Neural cell (in vitro differentiated cells): ENCODE data around the gene RTTN. TPM values are rescaled to one million over a fixed set of nuclear protein-coding genes. Genes with fewer than 3 reads are reported as not detected.

Experiments used
- H2AFZ ChIP-seq: fragments of 200-600, 300-800 bp; sonication (generic), shearing (Covaris generic); 2 replicates; pipeline ENCODE4 v1.6.0; 2014; ENCODE audit warnings: low read depth, mild to moderate bottlenecking, antibody characterized with exemption, low read length, moderate library complexity
- H3F3A ChIP-seq: fragments of 200-600 bp; shearing (Covaris generic); 2 replicates; pipeline ENCODE4 v1.6.1; 2016; ENCODE audit warnings: mild to moderate bottlenecking, moderate library complexity, mixed read lengths, antibody characterized with exemption, low read length; ENCODE audit not compliant: insufficient read depth, poor library complexity, severe bottlenecking
- H3K27ac ChIP-seq: fragments of 200-600, 300-800 bp; sonication (generic), shearing (Covaris generic); 2 replicates; pipeline ENCODE4 v1.5.1; 2014; ENCODE audit warnings: mild to moderate bottlenecking, low read length, moderate library complexity
- H3K27me3 ChIP-seq: fragments of 300-800, 200-600 bp; sonication (generic), shearing (Covaris generic); 2 replicates; pipeline ENCODE4 v1.6.0; 2014; ENCODE audit warnings: mild to moderate bottlenecking, low read depth, low read length, moderate library complexity; ENCODE audit not compliant: insufficient read depth
- H3K36me3 ChIP-seq: fragments of 300-800, 200-600 bp; sonication (generic), shearing (Covaris generic); 2 replicates; pipeline ENCODE4 v1.5.1; 2014; ENCODE audit warnings: mild to moderate bottlenecking, antibody characterized with exemption, low read length, moderate library complexity; ENCODE audit not compliant: insufficient read depth
- H3K4me2 ChIP-seq: fragments of 300-800, 200-600 bp; sonication (generic), shearing (Covaris generic); 2 replicates; pipeline ENCODE4 v1.6.0; 2014; ENCODE audit warnings: mild to moderate bottlenecking, low read length
- H3K4me3 ChIP-seq: fragments of 300-800, 200-600 bp; sonication (generic), shearing (Covaris generic); 2 replicates; pipeline ENCODE4 v1.5.1; 2014; ENCODE audit warnings: mild to moderate bottlenecking, low read length, moderate library complexity
- H3K79me2 ChIP-seq: fragments of 200-600 bp; shearing (Covaris generic); replicated peaks from 2 replicates; pipeline ENCODE4 v1.6.0; 2014; ENCODE audit warnings: mild to moderate bottlenecking, low read length, moderate library complexity; ENCODE audit not compliant: insufficient read depth
- H3K9ac ChIP-seq: fragments of 300-800, 200-600 bp; sonication (generic), shearing (Covaris generic); 2 replicates; pipeline ENCODE4 v1.6.1; 2016; ENCODE audit warnings: mild to moderate bottlenecking, low read length, mixed read lengths
- H3K9me2 ChIP-seq: fragments of 200-600 bp; shearing (Covaris generic); 2 replicates; pipeline ENCODE4 v1.6.1; 2016; ENCODE audit warnings: mild to moderate bottlenecking, low read length, mixed read lengths; ENCODE audit not compliant: insufficient read depth
- H3K9me3 ChIP-seq: fragments of 200-600, 300-800 bp; sonication (generic), shearing (Covaris generic); 2 replicates; pipeline ENCODE4 v1.6.1; 2016; ENCODE audit warnings: mild to moderate bottlenecking, mixed run types, low read length, moderate library complexity, mixed read lengths
- H4K20me1 ChIP-seq: fragments of 200-600 bp; shearing (Covaris generic); 2 replicates; pipeline ENCODE4 v1.6.1; 2016; ENCODE audit warnings: mild to moderate bottlenecking, mixed run types; ENCODE audit not compliant: insufficient read depth
- EP300 ChIP-seq: fragments of 450-650 bp; conservative IDR thresholded peaks from 2 replicates; pipeline ENCODE4 v1.6.1; 2014; ENCODE audit warnings: antibody characterized with exemption, mild to moderate bottlenecking, moderate library complexity; ENCODE audit not compliant: poor library complexity, severe bottlenecking
- EZH2 ChIP-seq: fragments of 200-600, 300-800 bp; shearing (Covaris generic), sonication (generic); IDR thresholded peaks from 2 replicates; pipeline ENCODE4 v1.6.1; 2014; ENCODE audit warnings: antibody characterized with exemption, low read length, borderline replicate concordance, mild to moderate bottlenecking; ENCODE audit not compliant: insufficient read depth, poor library complexity, severe bottlenecking
- MXI1 ChIP-seq: fragments of 450-650 bp; conservative IDR thresholded peaks from 2 replicates; pipeline ENCODE4 v1.6.1; 2014; ENCODE audit warnings: antibody characterized with exemption, mild to moderate bottlenecking; ENCODE audit not compliant: poor library complexity, severe bottlenecking
- POLR2AphosphoS5 ChIP-seq: IDR thresholded peaks from 2 replicates; pipeline ENCODE4 v1.6.1; 2012
- RAD21 ChIP-seq: fragments of 450-650 bp; conservative IDR thresholded peaks from 2 replicates; pipeline ENCODE4 v1.6.1; 2014; ENCODE audit warnings: antibody characterized with exemption, mild to moderate bottlenecking, moderate library complexity
- SMC3 ChIP-seq: fragments of 450-650 bp; conservative IDR thresholded peaks from 2 replicates; pipeline ENCODE4 v1.6.1; 2014; ENCODE audit warnings: antibody characterized with exemption, mild to moderate bottlenecking, moderate library complexity; ENCODE audit not compliant: poor library complexity
- TAF1 ChIP-seq: IDR thresholded peaks from 2 replicates; pipeline ENCODE4 v1.6.1; 2012; ENCODE audit warnings: low read depth
- polyA plus RNA-seq: library from polyadenylated mRNA; depleted of rRNA; stranded (reverse); fragments of >200 nt; gene quantifications from 2 replicates; pipeline ENCODE4 v1.2.3, GENCODE V29; 2014
- TF ChIP-seq, protein P1 (sequence below): fragments of 450-650 bp; IDR thresholded peaks from 2 replicates; pipeline ENCODE4 v1.5.1; 2014; ENCODE audit warnings: antibody characterized with exemption, mild to moderate bottlenecking, moderate library complexity; ENCODE audit not compliant: poor library complexity, severe bottlenecking
- TF ChIP-seq, protein P2 (sequence below): IDR thresholded peaks from 2 replicates; pipeline ENCODE4 v1.6.1; 2012; ENCODE audit warnings: borderline replicate concordance

The RTTN gene
- polyA plus RNA-seq, 1 donor from 2014 or later: 24.2 TPM

GRCh38 chr18:70086085-70086484 is 119.4 kb downstream of the RTTN start:
- H3K9me3 ChIP-seq: no peaks in the 10 kb centered on the region
- H2AFZ ChIP-seq: no peak overlapping the region
- H4K20me1 ChIP-seq: no peaks in the 10 kb centered on the region
- H3K36me3 ChIP-seq: no peaks in the 10 kb centered on the region
- no peak overlapping the region for H3K9ac ChIP-seq
- H3K4me2 ChIP-seq: no peak overlapping the region
- no peak for TF ChIP-seq RAD21
- no peak for TF ChIP-seq MXI1
- no peak for TF ChIP-seq TAF1
- TF ChIP-seq EP300: no peak
- H3F3A ChIP-seq: no peaks in the 10 kb centered on the region
- H3K4me3 ChIP-seq: no peak overlapping the region
- no peaks in the 10 kb centered on the region for H3K9me2 ChIP-seq
- no peak overlapping the region for H3K27ac ChIP-seq
- H3K79me2 ChIP-seq: no peaks in the 10 kb centered on the region
- H3K27me3 ChIP-seq: no peaks in the 10 kb centered on the region

GRCh38 chr18:70085641-70086040 is 119.8 kb downstream of the RTTN start:
- no peaks in the 10 kb centered on the region for H4K20me1 ChIP-seq
- H3K27ac ChIP-seq: no peak overlapping the region
- H3K36me3 ChIP-seq: no peaks in the 10 kb centered on the region
- no peak overlapping the region for H3K4me3 ChIP-seq
- no peaks in the 10 kb centered on the region for H3K27me3 ChIP-seq
- H2AFZ ChIP-seq: no peak overlapping the region
- no peak overlapping the region for H3K4me2 ChIP-seq
- H3F3A ChIP-seq: no peaks in the 10 kb centered on the region
- no peak overlapping the region for H3K9ac ChIP-seq
- no peaks in the 10 kb centered on the region for H3K9me3 ChIP-seq
- no peaks in the 10 kb centered on the region for H3K9me2 ChIP-seq
- H3K79me2 ChIP-seq: no peaks in the 10 kb centered on the region
- TF ChIP-seq POLR2AphosphoS5: no peak
- TF ChIP-seq MXI1: no peak
- TF ChIP-seq EP300: no peak
- TF ChIP-seq RAD21: no peak
- TF ChIP-seq, protein P1, sequence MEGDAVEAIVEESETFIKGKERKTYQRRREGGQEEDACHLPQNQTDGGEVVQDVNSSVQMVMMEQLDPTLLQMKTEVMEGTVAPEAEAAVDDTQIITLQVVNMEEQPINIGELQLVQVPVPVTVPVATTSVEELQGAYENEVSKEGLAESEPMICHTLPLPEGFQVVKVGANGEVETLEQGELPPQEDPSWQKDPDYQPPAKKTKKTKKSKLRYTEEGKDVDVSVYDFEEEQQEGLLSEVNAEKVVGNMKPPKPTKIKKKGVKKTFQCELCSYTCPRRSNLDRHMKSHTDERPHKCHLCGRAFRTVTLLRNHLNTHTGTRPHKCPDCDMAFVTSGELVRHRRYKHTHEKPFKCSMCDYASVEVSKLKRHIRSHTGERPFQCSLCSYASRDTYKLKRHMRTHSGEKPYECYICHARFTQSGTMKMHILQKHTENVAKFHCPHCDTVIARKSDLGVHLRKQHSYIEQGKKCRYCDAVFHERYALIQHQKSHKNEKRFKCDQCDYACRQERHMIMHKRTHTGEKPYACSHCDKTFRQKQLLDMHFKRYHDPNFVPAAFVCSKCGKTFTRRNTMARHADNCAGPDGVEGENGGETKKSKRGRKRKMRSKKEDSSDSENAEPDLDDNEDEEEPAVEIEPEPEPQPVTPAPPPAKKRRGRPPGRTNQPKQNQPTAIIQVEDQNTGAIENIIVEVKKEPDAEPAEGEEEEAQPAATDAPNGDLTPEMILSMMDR: no peak
- TF ChIP-seq, protein P2, sequence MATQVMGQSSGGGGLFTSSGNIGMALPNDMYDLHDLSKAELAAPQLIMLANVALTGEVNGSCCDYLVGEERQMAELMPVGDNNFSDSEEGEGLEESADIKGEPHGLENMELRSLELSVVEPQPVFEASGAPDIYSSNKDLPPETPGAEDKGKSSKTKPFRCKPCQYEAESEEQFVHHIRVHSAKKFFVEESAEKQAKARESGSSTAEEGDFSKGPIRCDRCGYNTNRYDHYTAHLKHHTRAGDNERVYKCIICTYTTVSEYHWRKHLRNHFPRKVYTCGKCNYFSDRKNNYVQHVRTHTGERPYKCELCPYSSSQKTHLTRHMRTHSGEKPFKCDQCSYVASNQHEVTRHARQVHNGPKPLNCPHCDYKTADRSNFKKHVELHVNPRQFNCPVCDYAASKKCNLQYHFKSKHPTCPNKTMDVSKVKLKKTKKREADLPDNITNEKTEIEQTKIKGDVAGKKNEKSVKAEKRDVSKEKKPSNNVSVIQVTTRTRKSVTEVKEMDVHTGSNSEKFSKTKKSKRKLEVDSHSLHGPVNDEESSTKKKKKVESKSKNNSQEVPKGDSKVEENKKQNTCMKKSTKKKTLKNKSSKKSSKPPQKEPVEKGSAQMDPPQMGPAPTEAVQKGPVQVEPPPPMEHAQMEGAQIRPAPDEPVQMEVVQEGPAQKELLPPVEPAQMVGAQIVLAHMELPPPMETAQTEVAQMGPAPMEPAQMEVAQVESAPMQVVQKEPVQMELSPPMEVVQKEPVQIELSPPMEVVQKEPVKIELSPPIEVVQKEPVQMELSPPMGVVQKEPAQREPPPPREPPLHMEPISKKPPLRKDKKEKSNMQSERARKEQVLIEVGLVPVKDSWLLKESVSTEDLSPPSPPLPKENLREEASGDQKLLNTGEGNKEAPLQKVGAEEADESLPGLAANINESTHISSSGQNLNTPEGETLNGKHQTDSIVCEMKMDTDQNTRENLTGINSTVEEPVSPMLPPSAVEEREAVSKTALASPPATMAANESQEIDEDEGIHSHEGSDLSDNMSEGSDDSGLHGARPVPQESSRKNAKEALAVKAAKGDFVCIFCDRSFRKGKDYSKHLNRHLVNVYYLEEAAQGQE: no peak
- TF ChIP-seq TAF1: no peak
- TF ChIP-seq EZH2: no peak
- no peak for TF ChIP-seq SMC3

GRCh38 chr18:70082430-70082829 is 123.1 kb downstream of the RTTN start:
- no peaks in the 10 kb centered on the region for H3K79me2 ChIP-seq
- no peak overlapping the region for H3K4me2 ChIP-seq
- H3K9ac ChIP-seq: no peak overlapping the region
- no peaks in the 10 kb centered on the region for H3K36me3 ChIP-seq
- TF ChIP-seq SMC3: no peak
- TF ChIP-seq, protein P1: no peak
- no peak for TF ChIP-seq EP300
- TF ChIP-seq RAD21: no peak
- TF ChIP-seq POLR2AphosphoS5: no peak
- TF ChIP-seq, protein P2: no peak
- no peak for TF ChIP-seq MXI1
- TF ChIP-seq TAF1: no peak
- no peak for TF ChIP-seq EZH2
- H3K27ac ChIP-seq: no peak overlapping the region
- no peaks in the 10 kb centered on the region for H3K9me3 ChIP-seq
- no peaks in the 10 kb centered on the region for H3K9me2 ChIP-seq
- no peaks in the 10 kb centered on the region for H4K20me1 ChIP-seq
- H2AFZ ChIP-seq: no peak overlapping the region
- no peaks in the 10 kb centered on the region for H3K27me3 ChIP-seq
- H3K4me3 ChIP-seq: no peak overlapping the region
- H3F3A ChIP-seq: no peaks in the 10 kb centered on the region
